HG03060 (cell line): ENCODE data around the gene SPEF2.

ENCODE experiments used
- ATAC-seq: cut with Tn5 transposase; IDR thresholded peaks from one replicate; pipeline ENCODE4 v1.9.1; 2021; ENCODE audit warnings: low read depth, moderate number of reproducible peaks; ENCODE audit not compliant: unreplicated experiment

SPEF2 gene

DNA sequence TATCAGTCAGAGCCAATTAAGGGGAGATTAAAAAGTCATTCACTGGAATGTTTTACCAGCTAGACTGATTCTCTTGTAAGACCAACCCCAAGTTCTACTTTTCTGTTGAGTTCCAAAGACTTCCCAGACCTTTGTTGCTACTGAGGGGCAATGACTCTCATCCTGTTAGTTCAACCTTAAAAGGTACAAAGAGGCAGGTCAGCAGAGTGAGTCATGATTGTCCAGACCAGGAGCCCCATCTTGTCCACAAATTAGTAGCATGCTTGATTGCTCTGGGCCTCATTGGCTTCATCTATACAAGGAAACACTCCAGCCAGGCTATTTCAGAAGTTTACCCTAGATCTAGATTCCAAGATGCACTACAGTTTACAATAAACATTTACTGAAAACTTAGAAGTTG lies 159.1 kb downstream of the SPEF2 start:
- ATAC-seq: no peak

DNA sequence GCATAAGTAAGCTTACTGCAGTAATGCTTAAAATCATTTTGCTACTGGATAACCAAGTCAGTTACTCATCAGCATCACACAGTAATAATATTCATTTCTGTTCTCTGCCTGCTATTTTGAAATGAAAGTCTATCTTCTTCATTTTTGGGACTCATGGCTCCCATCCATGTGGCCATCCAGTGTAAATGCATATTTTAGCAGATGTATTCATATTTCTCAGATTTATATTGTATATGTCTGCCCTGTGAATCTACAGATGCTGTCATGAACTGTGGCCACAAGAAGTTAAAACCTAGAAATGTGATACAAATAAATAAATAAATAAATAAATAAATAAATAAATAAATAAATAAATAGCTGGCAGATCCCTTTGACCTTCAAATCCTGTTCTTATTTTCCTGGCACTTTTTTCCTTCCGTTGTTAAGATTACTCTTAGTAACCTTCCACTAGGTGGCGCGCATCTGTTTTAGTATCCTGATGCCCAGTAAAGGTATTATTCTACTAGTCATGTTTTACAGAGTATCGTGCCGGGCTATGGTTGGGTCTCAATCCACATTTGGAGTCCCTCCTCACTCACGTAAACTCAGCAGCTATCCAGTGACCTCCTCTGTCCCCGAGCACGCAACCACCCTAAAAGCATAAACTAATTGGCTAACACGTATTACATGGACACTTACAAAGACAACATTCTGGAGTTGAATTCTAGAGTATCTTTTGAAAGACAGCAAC lies 159.9 kb downstream of the SPEF2 start:
- no peak for ATAC-seq

DNA sequence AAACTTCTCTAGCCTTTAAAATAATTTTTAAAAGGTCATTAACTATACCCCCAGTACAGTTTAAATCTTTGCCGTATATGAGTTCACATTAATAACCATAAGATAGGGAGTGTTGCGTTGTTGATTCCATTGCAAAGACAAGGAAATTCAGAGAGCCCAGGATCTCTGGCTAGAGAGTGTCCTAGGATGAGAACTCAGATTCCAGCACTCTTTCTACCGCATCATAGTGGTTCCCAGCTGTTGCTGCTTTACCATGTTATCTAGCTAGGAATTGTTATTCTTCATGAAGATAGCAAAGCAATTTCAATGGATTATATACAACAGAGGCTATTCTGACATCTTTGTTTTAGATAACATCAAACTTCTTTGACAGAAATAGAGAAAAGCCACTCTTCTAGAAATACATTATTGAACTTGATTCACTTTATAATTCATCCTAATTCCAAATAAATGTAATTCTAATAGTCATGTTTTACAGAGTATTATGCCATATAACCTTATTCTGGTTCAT lies 160.7 kb downstream of the SPEF2 start:
- ATAC-seq: no peak

DNA sequence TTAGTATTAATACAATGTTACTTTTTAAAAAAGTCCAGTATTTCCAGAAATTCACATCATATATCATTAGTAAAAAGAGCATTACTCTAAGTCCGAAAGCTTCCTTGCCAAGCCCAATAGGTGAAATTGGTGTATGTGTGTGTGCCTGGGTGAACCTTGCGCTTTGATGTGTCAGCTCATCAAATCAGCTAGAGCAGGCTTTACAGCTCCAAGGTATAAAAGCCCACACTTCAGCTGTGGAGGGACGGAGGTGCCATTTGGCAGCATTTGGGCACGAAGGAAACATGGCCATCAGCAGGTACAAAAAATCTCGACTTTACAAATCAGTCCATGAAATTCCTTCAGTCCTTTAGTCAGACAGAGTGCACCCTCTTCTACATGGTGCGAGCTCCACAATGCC lies 162.6 kb downstream of the SPEF2 start:
- no peak for ATAC-seq

DNA sequence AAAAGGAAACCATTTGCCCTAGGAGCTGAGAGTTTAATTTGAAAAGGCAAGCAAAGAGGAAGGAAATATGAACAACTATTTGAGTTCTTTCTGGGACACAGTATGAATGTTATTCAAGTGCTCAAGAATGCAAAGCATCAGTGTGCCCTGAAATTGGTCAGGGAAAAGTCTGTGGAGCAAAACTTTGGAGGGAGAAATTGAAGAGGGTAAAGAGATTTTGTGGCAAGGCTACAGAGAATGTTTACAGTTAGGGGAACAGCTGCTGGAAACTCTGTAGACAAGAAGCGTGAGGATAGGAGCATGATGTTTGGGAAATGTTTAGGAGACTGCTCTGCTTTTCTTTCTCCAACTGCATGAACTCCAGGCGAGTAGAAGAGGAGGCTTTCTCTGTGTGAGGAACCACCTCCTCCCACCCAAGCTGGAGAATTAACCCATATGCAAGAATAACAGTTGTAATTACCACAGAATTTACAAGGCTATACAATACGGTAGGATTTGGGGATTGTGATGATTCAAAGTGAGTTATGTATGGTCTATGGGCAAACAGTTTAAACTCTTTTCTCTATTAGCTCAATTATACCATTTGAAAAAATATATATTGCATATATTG lies 163.6 kb downstream of the SPEF2 start:
- no peak for ATAC-seq

DNA sequence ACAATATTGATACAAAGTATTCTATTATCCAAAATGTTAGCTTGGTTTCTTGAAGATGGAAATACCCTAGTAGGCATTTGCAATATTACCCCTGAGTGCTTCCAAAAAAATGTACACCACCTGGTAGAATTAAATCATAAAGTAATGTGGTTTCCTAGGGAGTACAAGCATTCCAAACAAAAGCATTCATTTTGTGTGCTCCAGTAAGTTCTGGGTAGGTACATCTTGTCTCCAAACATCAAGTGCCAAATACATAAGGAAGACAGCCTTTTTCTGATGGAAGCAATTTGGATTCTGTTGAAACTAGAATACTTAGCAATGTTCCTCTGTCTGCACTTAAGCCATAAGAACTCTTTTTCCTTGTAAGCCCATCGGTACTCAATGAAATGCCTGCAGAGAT lies 165.9 kb downstream of the SPEF2 start:
- ATAC-seq: no peak

DNA sequence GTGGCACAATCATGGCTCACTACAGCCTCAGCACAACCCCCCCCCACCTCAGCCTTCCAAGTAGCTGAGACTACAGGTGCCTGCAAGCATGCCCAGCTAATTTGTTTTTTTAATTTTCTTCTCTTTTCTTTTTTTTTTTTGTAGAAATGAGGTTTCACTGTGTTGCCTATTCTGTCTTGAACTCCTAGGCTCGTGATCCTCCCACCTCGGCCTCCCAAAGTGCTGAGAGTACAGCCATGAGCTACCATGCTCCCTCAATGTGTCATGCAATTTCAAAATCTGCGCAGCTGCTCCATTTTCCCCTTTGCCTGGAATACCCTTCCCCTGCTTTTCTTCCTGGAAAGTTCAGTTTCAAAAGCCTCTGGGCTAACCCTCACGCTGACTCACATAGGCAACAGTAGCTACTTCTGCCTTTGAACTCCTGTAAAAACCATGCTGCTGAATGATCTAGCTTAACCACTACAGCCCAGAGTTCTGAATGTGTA lies 168.0 kb downstream of the SPEF2 start:
- ATAC-seq: no peak

DNA sequence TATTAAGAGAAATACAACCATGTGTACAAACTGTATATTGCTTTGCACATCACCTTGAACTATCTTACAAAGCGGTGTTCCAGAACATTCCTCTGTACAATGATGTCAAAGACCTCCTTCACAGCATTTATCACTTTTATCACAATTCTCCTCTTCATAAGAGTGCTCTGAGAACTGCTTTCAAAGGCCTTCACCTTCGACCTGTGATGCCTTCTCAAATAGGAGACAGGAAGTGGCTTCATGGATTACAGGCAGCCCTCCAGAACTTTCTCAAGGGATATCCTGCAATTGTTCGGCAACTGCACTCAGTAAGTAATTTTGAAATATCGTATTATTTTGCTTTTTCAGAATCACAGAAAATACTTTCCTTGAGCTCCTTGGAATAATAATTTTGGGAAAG lies 171.1 kb downstream of the SPEF2 start:
- no peak for ATAC-seq

DNA sequence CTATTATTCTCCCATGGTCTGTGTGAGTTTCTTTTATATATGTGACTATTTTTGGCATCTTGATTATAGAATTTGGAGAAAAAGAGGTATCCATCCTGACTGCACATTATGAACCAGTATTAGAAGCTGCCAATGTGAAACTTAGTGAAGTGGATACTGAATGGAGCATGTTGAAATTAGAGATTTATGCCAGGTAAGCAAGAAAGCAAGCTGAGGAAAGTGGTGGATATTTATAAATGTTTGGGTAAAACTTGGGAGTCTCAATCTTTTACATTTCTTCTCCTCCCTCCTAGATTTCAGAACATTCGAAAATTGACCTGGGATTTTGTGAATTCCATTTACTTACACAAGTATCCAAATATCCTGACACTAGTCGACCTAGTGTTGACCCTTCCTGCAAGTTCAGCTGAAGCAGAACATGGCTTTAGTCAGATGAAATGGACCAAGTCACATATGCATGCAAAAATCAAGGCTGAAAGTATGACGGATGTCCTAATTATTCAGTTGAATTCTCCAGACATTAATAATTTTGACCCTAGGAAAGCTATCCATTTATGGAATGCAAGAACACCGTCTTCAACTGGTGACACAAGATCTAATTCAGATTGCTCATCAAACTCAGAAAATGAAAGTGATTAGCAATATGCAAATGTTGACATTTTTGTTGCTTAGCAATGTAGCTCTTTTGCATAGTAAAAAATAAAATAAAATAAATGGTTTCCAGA lies 172.2 kb downstream of the SPEF2 start:
- no peak for ATAC-seq

DNA sequence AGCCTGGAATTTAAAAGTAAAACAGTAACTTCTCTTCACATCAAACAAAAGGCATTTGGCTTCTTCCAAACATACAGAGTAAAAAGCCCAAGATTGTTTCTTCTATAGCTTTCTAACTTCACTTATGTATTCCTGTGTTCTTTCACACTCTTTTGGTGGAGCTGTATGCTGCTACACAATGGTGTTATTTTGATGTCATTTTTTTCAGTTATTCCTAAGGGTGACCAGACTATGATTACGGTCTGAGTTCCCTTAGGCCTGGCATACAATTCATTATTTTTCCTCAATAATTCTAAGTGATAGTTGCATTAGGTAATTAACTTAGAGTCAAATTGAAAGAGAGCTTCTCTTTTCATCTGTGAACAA lies 172.8 kb downstream of the SPEF2 start:
- no peak for ATAC-seq

DNA sequence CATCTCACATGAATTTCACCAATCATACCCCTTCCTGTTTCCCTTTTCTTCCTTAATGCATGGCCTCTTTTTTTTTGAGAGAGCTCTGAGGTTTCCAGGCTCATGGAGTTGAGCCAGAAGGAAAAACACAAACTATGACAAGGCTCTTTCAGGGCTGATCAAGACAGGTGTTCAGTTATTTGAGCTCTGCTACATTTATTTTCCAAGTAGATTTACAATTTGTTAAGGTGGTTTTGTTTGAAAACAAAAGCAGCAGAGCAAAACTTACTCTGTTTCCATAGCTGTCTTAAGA lies 176.6 kb downstream of the SPEF2 start:
- ATAC-seq: no peak

DNA sequence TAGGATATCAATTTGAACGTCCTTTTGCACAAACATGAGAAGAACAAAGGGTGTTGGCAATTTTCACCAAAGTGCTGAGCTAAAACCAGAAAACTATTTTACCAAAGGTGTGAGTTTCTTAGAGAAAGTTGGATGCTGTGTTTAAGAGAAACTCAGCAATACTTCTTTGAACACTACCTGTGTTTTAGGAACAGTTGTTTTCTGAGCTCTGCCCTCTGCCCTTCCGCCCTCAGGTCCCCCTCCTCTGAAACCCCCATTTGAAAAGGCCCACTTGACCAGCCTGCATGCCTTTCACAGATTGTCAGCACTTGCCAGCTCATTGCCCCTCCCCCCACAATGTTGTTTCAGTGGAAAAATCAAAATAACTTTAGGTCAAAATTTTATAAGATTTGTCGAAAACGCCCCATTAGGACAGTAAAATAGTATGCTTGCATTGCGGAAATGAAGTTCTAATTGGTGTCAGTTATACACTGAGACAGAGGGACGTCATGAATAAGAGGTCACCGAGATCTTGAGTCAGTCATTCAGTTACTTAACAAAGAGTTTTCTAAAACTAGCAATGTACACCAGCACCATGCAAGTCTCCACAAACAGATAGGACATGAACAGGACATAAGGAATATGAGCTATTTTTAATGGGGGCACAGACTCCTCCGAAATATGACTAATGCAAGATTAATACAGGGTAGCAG lies 177.2 kb downstream of the SPEF2 start:
- no peak for ATAC-seq

DNA sequence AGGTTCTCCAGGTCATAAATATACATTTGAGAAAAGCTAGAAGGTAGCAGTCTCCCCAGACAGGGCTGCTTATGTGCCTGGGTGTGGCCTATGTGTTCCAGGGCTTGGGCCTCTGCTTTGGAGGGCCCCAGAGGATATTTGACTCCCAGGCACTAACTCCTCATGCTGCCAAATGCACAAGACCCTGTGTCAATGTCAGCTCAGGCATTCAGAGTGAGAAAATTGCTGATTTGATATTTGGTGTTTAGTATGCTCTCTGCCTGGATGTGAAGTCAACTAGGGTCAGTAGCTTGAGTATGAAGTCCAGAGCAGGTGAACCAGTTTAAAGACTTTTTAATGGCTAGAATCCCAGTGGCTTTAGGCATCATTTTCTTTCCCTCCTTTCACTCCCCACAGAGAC lies 181.5 kb downstream of the SPEF2 start:
- ATAC-seq: no peak

DNA sequence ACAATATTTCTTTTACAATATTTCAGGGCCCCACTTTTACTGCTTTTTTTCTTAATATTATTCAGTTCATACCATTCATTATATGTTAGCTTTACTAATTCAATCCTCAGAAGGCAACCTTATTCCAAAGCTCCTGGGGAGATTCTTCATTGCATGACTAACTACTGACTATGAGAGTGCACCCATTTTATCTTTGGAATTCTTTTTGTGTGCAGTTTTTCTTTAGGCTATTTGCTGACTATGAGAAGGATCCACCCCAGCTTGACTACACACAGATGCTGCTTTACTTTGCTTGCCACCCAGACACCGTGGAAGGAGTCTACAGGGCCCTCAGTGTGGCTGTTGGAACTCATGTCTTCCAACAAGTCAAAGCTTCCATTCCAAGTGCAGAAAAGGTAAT lies 182.1 kb downstream of the SPEF2 start:
- ATAC-seq: no peak

DNA sequence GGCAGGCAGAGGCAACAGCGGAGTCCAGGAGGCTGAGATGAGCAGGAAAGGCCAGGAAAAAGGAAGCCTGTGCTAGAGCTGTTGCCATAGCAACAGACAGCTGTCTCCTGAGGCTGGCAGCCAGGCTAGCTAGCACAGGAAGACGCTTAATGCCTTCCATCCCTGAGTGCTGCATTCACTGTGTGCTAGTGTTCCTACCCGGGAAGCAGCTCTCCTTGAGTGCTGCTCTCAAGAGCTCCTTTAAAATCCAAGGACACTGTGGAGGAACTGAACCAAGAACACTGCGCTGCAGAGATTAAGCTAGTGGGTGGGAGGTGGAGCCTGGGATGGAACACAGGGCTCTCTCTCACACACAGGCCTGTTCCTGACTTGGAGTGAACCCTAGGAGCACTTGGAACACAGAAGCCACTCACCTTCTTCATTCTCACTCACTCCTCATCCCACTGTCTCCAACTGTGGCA lies 185.6 kb downstream of the SPEF2 start:
- ATAC-seq: no peak

DNA sequence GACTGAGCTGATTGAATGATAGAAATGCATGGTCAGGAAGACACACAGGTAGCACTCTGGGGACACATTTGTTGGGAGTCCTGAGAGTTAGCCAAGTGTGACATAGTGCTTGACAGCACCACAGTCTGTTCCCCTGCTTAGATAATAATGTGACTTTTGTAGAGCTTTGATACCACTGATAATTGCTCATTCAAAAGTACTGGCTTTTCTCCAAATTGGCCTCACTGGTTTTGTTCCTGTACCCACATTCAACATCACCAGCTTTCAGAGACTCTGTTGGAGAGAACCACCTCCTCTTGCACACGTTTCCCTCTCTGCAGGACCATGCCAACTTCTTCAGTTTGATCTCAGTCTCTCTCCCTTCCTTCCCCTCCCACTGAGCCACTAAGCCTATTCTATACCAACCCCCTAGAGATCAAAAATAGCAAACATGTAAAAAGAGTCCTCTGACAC lies 186.6 kb downstream of the SPEF2 start:
- ATAC-seq: no peak

DNA sequence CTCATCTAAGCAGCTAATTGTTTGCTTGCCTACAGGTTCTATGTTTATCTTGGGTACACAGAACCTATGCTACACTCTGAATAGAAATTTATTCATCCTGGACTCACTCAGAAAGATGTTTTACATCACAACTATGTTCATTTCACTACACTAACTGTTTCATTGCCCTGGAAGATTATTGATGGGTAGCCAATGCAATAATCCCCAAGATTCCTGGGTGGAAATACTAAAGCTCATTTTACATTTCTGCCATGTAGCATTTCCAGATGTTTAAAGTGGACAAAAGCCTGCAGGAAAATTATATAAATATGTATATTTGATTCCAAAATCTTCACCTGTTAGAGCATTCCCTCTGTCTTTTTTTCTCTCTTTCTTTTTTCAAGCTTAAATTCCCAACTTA lies 187.2 kb downstream of the SPEF2 start:
- no peak for ATAC-seq

DNA sequence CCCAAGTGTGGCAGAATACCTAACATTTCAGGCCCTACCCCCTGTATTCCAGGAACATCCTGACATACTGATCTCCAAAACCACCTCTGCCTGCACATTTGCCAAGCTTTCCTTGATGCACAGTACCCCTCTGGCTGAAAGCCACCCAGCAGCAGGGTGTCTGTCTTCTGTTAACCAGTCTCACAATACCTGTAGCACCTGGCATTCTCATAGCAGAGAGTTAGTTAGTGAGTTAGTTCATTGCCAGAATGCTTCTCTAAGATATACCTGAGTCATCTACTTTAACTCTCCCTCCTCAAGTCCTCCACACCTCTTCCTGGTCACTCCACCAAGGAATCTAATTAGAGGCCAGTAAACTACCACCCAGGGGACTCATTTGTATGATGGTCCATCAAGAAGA lies 192.9 kb downstream of the SPEF2 start:
- no peak for ATAC-seq

DNA sequence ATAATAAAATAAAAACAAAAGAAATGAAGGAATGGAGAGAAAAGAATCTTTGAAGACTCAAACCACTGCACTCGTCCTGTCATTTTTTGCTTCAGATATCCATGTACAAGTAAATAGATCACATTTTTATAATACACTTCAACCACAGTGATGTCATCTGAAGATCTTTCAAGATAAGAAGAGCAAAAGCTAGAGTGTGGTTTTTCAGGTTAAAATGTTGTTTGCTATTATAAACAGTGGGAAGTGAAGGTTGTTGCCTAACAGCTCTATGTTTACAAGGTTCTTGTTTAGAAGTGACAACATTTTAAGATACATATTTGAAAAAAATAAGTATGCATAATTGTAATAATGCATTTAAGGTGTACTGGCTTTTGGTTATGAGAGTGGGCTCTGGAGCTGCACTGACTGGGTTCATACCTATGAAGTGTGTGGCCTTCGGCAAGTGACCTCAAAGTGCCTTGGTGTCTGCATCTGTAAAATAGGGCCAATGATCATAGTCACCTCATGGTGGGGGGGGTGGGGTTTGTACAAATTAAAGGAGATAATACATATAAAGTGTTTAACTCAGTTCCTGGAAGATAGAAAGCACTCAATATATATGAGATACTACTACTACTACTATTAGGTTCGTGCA lies 193.6 kb downstream of the SPEF2 start:
- ATAC-seq: no peak

DNA sequence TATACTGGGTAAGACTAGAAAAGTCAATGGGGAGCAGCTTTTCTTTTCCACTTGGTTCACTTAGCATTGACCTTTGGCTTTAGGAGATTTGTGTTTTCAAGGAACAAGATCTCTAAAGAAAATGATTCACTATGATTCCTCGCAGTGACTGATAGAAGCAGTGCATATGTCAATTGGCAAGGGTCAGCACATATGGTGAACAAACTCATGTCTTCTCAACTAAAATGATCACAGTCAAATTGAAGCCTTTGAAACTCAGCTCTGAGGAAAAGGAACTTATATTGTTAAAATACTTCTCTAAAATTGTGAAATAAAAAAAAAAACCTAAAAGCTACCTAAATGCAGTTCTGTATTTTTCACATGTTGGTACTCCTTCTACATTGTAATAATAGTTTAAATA lies 195.9 kb downstream of the SPEF2 start:
- no peak for ATAC-seq
